Activated CD8-positive, alpha-beta memory T cell treated with anti-CD3 and anti-CD28 coated beads, Interleukin-2, amount 50 U/mL, for 48 hours (primary cell): Measurements from ENCODE around the gene MN1.

Experiments
- DNase-seq: peaks from one replicate; pipeline ENCODE4 v3.0.0-alpha.2; 2020

MN1 gene

DNA sequence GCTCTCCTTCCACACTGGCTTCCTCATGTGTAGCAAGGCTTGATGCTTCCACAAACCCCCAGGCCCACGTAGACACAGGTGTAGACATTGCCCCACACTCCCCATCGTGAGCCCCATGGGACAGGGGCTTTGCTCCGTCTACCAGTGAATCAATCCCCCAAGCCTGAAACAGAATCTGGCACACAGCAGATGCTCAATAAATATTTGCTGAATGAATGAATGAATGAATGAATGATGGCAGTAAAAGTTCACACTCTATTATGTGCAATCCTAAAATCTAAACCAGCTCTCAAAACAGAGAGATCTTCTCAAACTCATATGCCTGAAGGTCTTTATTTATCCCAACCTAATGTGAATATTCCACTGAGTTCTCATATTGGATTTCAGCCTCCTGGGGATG is 69.9 kb downstream of the MN1 start:
- DNase-seq, result no peak

DNA sequence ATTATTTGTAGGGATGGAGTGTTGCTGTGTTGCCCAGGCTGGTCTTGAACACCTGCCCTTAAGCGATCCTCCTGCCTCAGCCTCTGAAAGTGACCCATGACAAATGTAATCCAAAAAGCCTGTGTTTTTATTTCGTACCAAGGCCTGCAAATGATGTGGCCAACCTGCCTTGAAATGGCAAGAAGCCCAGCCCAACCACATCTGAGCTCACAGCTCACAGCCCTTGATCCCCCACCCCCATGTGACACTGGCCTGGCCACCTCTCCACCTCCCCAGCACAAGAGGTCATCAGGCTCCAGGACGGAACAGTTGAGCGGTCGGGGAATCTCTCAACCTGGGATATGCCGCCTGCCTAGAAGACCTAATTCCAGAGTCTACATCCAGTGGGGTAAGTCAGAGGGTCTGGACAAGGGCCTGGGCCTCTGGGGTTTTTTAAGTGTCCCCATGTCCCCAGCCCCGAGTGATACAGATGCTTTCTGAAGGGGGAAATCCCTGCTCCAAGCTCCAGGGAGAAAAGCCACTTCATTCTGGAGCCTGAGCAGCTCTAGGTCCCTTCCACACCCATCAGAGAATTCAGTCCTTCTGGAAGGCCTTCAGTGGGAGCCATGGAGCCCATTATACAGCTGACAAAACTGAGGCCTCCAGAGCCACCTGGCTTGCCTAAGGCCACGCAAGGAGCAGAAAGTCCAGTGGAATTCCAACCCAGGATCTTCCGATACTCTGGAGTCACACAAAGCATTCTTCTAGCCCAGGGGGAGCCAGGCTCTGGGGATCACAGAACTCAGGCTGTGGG is 70.7 kb downstream of the MN1 start:
- no peak for DNase-seq

DNA sequence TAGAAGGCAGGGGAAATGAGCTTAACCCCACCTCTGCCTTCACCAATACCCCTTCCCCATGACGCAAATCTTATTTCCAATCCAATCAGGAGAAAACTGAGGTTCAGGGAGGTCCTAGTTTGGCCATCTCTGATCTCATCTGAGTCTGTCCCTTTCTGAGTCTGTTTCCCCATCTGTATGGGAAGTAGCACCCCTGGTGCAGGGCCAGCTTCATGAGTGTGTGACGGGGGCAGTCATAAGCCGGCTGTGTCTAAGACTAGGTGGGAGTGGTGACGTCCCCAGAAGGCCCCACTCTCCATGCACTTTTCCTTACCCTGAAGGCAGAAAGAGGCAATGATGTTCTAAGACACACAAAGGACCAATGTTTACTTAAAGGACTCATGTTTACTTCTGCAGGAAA is 72.3 kb downstream of the MN1 start:
- DNase-seq, result no peak

DNA sequence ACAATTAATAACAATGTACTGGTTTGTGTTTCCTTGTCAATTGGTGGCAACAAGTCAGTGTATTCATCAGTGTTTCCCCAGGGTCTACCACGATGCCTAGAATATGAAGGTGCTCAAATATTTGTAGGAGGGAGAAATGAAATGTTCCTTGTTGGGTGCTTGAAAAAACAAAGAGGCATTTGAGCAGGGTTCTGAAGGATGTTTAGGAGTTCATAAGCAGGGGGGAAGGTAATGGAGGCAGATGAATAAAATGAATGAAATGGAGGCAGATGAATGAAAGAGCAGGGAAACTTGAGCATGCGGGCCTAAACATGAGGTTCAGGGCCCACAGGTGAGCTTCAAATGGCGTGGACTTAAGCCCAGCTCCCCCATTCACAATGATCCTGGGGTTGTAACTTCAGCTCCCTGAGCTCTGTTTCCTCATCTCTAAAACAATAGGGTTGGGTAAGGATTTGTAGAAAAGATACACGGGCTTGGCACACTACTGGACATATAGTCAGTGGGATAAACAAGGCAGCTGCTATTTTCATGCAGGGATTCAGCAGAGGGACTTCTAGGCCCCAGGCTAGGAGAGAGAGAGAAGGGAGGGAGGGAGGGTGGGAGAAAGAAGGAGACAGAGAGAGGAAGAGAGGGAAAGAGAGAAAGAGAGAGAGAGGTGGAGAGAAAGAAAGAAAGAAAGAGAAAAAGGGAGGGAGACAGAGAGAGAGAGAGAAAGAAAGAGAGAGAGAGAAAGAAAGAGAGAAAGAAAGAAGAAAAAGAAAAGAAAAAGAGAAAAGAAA is 73.7 kb downstream of the MN1 start:
- no peak for DNase-seq

DNA sequence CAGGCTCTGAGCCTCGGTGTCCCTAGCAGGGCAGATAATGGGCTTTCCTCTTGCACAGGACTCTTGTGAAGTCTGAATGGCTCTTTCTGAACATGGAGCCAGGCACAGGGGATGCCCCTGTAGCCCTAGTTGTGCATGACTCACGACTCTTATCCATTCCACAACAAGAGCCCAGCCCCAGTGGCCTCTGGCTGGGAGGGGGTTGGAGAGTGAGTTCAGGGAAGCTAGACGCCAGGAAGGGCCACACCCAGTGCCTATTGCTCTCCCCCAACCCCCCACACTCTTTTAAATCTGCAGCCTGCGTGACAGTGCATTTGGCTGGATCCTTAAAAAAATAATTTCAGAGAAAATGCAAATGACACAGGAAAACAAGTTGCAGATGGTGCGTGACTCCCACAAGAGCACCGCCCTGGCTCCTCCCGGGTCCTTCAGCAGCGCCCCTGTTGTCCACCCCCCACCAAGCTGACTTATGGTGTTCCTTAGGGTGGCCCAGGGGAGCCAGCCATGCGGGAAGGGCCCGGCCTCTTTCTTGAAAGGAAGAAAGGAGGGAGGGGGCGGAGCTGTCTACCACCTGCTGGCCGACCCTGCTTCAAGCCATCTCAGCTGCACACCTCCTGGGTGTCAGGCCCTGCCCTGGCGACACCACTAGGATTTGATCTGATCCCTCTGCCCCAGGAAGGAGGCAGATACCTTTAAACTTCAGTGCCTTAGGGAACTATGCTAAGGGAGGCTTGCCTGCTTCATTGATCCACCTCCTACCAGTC is 74.7 kb downstream of the MN1 start:
- no peak for DNase-seq

DNA sequence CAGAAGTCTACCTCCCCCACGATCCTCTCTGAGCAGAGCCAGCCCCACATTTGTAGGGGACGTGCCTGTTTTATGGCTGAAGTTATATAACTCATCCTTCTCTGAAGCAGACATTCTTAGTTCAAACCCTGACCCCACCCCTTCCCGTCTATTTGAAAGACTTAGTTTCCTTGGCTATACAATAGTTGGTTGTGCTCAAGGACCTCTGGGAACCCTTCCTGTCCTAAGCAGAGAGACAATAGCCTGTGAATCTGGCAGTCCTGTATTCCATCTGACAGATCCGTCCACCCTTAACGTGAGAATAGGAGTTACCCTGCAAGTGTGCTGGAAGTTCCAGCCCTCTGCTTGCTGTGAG is 75.2 kb downstream of the MN1 start:
- DNase-seq, result no peak

DNA sequence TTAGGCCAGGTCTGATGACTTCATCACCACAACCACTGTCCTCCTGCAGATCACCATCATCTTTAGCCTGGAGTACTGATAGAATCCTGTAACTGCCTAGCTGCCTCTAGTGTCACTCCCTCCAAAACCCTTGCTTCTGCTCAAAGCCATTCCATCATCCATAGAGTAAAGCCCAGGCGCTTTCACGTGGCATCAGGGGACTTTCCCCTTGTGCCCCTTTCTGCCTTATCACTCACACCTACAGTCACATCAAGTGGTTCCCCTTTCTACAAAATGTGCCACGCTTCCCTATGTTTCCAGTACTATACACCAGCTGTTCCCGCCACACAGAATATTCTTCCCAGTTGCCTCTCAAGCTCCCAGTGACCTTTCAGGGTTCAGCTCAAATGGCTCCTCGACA is 75.9 kb downstream of the MN1 start:
- no peak for DNase-seq

DNA sequence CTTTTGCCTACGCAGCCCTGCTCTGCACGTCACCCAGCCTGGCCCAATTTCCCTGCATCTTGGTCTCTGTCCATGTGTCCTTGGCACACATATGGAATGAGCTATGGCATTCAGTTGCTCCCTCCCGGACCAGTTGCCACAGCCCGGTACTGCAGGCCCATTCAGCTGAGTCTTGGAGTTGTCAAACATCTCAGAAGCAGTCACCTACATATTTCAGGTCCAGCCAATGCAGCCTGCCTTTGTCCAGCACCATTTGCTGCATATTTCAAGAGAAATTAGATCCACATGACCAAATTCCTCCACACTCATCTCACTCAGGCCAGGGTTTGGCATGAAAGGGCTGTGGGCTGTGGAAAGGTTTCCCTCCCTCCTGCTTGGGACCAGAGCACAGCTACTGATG is 76.8 kb downstream of the MN1 start:
- DNase-seq, result no peak

DNA sequence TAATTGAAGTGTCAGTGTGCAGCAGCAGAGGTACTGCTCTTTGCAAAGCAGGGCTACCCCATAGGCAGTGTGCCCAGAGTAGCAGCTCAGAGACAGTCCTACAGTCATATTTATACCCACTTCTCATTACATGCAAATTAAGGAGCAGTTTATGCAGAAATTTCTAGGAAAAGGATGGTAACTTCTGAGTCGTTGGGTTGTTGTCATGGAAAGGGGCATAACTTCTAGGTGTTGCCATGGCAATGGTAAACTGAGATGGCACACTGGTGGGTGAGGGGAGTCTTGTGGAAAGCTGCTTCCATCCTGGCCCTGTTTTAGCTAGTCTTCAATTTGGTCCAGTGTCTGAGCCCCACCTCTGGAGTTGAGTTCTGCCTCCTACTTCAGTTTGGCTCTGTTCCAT is 77.4 kb downstream of the MN1 start:
- DNase-seq, result no peak

DNA sequence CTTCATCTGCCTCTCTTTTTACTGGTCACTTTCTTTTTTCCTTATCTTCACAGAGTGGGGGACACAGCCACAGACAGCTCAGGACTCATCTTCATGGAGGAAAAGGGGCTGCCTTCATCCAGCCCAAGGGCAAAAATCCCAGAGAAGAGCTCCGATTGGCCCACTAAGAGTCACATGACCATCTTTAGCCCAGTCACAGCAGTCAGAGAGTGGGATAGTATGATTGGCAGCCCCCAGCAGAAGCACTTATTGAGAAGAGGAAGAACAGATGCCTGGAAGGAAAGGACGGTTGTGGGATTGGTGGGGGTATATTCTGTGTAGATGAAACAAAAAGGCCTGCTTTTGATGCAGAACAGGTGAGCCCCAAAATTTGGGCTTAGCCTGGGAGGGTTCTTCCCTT is 77.8 kb downstream of the MN1 start:
- no peak for DNase-seq

DNA sequence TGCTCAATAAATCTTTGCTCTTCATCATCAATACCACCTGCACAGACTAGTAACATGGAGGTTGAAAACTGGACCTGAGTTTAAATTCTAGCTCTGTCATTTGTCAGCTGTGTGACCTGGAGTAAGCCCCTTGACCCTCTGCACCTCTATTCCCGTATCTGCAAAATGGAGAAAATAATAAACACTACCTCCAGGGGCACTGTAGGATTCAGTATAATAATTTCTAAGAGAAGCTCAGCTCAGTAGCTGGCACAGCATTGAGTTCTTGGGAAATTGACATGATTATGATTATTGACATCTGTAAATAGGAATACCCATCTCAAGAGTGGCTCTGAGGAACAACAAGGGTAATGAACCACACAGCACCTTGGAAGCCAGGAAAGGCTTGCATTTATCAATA is 78.4 kb downstream of the MN1 start:
- DNase-seq, result no peak

DNA sequence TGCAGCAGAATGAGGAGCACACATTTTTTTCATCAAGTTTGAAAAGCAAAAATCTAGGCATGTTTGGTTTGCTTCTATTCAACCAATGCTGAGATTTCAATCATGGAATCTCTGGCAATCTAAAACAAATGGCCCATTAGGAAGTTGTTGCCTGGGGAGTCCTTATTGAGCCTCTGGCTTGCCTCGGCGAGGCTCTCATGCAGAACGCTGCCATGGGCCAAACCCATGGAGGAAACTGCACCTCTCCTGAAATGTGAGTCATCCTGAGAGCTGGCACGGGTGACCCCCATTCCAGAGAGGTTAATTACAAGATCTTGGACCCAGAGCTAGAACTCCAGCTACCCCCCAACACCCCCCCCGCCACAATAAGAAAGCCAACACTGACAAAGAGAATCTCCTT is 80.7 kb downstream of the MN1 start:
- no peak for DNase-seq

DNA sequence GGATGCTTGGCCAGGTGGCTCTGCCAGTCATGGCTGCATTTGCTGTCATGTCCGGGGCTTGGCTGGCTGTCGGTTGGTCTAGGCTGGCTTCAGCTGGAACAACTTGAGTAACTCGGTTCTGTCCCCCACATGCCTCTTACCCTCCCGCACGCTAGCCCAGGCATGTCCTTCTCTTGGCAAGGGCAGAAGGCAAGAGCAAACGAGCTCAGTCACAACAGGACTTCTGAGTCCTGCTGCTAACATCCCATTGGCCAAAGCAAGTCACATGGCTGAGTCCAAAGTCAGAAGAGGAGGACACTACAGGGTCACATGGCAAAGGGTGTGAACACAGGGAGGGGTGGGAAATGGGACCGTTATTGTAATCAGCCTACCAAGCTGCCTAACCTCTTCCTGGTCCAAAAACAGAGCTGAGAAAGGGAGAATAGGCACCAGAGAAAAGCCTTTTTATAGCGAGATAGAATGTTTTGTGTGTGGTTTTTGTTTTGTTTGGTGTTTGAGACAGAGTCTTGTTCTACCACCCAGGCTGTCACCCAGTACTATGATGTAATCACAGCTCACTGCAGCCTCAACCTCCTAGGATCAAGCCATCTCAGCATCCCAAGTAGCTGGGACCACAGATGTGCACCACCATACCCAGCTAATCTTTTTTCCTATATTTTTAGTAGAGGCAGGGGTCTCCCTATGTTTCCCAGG is 81.9 kb downstream of the MN1 start:
- no peak for DNase-seq

DNA sequence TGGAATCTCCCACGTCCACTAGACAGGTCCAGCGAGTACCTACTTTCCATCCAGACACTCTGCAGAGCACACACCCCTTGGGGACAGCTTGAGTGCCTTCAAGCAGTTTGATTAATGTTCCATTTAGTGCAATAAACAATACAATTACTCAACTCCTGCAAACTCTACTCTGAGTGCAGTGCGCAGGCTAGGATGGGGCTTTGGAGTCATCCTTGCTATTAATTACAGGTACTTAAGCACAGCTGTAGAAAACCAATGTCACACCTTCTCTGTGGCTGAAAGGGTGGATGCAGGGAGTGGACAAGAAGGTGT is 82.6 kb downstream of the MN1 start:
- no peak for DNase-seq

DNA sequence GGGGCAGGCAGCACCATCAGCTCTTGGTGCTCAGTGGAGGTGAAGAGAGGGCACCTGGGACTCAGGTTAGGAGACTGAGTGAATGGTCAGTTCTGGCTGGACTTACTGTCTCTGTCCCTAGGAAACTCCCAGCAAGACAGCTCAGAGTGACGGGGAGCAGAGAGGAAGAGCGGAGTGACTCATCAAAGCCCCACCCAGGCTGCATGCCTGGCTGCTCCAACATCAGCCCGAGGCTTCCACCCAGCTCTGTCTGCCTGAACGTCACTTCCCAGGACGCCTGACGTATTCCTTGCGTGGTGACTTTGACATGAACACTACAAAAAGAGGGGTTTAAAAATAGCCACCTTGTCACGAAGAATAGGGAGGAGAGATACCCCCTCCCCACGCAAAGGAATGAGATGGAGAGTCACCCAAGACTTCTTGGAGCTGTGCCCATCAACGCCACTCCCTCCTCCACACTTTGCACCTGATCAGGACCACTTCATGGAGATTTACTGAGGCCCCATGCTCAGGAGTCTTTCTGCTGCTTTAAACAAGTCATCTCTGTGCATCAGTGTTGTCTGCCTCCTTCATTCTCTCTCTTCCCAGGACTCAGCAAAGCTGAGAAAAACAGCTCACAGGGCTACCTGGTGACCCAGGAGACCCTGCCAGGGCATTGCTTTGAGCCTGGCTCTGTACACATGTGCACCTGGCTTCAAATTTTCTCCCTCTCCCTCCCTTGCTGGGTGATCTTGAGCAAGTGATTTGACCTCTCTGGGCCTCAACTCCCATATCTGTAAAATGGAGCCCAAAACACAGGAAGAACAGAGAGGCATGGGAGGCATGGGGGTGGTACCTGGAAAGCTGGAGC is 83.1 kb downstream of the MN1 start:
- no peak for DNase-seq

DNA sequence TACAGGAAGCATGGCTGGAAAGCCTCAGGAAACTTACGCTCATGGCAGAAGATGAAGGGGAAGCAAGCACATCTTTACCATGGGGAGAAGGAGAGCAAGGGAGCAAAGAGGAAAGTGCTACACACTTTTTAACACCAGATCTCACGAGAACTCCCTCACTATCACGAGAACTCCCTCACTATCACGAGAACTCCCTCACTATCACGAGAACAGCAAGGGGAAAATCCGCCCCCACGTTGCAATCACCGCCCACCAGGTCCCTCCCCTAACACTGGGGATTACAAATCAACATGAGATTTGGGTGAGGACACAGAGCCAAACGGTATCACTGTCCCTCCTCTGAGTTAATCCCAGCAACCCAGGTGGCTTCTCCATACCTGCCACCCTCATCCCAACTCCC is 84.5 kb downstream of the MN1 start:
- no peak for DNase-seq

DNA sequence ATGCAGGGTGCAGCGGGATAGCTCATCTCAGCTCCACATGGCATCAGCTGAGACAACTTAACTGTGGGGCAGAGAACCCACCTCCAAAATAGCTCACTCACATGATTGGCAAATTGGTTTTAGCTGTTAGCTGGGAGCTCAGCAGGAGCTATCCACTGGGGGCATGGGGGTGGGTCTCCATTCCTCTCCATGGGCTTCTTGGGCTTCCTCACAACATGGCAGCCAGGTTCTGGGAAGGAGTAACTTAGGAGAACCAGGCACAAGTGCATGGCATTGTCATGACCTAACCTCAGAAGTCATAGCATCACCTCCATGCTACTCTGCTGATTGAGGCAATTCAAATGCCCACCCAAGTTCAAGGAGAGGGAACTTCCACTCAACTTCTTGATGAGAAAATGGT is 85.5 kb downstream of the MN1 start:
- DNase-seq, result no peak

DNA sequence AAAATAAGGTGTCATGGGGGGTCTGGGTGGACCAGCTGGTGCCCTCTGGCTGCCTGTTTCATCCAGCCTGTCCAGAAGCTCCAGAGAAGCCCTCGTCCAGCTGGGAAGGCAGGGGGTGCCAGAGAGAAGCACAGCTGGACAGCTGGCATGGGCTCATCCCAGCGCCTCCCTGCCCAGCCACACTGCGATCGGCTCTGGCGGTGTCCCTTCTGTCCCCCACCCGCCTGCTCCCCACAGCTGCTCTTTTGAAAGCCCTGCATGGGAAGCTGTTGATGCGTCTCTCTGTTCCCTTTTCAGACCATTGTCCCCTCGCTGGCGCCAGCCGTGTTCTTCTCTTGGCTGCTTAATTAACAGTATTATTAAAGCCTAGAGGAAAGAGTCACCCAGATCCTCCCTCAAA is 86.5 kb downstream of the MN1 start:
- DNase-seq, result no peak

DNA sequence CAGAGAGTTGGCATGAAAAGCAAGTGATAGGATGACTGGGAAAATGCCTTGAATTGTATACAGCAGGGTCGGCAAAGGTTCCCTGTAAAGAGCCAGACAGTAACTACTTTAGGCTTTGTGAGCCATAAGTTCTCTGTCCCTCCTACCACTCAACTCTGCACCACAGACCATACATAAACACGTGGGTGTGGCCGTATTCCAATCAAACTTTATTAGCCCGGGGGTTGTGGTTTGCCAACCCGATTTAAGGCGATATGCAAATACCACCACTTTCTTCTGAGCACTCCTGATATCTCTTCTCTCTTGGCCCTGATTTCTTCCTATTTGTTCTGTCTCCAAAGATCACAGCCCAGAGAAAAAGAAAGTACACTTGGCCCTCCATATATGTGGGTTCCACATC is 87.5 kb downstream of the MN1 start:
- DNase-seq, result no peak

DNA sequence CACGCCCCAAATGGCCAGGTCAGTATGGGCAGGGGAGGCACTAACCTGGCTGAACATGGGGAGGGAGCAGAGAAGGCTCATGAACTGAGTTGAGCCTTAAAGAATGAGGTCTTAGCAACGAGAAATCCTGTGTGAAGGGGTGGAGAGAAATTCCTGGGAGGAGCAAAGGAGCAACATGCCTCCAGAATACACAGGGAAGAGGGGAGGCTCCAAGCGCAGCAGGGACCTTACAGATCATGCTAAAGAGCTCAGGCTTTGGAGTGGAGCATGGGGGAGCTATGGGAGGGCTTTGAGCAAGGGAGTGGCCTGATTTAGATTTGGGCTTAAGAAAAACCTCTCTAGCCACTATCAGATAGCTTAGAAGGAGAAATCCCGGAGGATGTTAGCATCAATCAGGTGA is 88.1 kb downstream of the MN1 start:
- DNase-seq, result no peak

DNA sequence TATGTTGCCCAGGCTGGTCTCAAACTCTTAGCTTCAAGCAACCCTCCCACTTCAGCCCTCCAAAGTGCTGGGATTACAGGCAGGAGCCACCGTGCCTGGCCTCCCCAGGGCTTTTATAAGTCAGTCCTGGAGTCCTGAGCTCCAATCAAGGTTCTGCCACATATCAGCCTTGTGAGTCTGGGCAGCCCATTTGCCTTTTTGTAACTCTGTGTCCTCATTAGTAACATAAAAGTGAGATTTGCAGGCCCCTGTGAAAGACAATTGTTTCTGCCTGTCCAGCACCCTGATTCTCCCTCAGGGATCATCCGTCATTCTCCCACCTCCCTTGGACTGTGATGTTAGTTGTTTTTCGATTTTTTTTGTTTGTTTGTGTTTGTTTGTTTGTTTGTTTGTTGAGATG is 89.8 kb downstream of the MN1 start:
- no peak for DNase-seq

DNA sequence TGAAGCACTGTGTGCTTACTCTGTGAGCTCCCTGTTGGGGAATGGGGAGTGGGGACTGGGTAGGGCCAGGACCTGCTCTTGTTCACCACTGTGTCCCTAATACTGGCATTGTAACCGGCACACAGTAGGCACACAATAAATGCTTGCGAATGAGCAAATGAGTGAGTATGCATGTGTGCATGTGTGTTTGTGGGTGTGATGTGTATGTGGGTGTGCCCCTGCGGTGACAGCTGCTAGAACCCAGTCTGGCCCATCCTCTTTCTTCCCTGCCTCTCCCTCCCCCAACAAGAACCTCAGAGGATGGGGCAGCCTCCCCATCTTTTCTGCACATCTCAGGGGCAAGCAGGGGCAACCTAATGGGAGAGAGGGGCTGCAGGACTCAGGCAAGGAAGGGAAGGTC is 90.5 kb downstream of the MN1 start:
- no peak for DNase-seq
